Measurements from ENCODE around the gene UCP2. TPM values are rescaled to one million over a fixed set of nuclear protein-coding genes. Genes with fewer than 3 reads are reported as not detected.

Gene UCP2
- total and polyA plus RNA-seq, 7 experiments from 2014 or later: 365 to 1,411 (median 913) TPM

DNA sequence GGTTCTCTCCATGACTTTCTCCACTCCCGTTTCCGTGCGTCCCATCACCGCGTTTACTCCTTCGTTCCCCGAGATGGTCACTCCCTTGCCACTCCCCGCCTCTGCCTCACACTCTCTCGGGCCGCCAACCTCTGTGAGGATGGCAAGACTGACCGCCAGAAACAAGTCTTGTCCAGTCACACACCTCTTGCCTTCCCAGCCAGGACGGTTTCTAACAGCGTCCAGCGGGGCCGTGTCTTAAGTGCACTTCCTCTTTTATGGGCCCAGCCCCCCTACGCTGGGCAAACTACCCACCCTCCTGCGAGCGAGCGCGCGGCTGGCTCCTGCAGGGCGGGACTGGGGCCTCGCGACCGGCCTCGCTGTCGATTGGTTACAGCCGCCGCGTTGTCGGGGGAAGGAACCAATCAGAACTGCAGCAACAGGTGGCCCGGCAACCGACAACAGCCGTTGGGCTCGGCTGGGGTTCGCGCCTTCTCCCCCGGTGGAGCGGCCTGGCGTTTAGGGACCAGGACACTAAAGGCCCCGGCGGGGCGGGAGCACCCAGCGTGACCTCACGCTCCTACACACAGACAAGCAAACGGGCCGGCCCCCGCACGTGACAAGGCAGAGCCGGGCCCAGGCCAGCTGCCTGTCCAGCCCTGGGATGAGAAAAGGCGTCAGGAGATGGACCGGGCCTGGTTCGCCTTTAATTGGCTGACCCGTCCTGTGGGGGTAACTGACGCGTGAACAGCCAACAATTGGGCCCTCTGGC, 522 bp upstream of the UCP2 start:
- DNase-seq (peak; percentile 83 to 94 (median 92)), ATAC-seq (peak; percentile 86)
- peak overlapping the region; percentile 93 for H3K4me3 ChIP-seq (ENCODE audit: low read length)
- H3K4me1 Mint-ChIP-seq: peaks cover 29 to 55% (median 44%) of the 10 kb centered on the region in 7 donors
- no peaks in the 10 kb centered on the region for H3K27me3 ChIP-seq (ENCODE audit: control insufficient read depth in 2 of 2, insufficient read depth in 2 of 2, low read length in 2 of 2)
- peaks cover 0 to 2% (median 0%) of the 10 kb centered on the region in 11 donors for H3K9me3 Mint-ChIP-seq
- CTCF ChIA-PET: interaction anchor here (0.7 to 4.2 kb wide), 6 partner anchors 9 to 22 kb away, joined by 3 to 24 read pairs (median 10); no protein-coding TSS in a partner anchor
- peaks cover 9 to 35% (median 14%) of the 10 kb centered on the region in 3 experiments for H3K36me3 ChIP-seq (ENCODE audit: control insufficient read depth in 2 of 3, insufficient read depth in 3 of 3, low read length in 3 of 3)
- H3K9me3 ChIP-seq (ENCODE audit: control insufficient read depth in 2 of 3, low read length in 3 of 3): no peaks in the 10 kb centered on the region
- peak overlapping the region; percentile 98 to 100 (median 99) for H3K27ac Mint-ChIP-seq
- H3K27me3 Mint-ChIP-seq: no peaks in the 10 kb centered on the region
- POLR2A ChIA-PET: interaction anchor here (0.6 to 31.1 kb wide), 7 partner anchors 8 to 203 kb away, joined by 3 to 1403 read pairs (median 3); partner anchors contain the start of genes C2CD3, PPME1, UCP2 and UCP3
- peak overlapping the region; percentile 93 to 100 (median 99) for H3K4me3 Mint-ChIP-seq
- intact Hi-C loops (cut with micrococcal nuclease): loop anchor here (1.0 to 10.0 kb wide), 10 partner anchors 9 to 609 kb away; partner anchors contain the start of genes LIPT2 (in 2 of the 2), C2CD3 (in 1 of the 2), PGM2L1 (in 1 of the 2) and POLD3 (in 1 of the 2)
- H3K36me3 Mint-ChIP-seq: peaks cover 15 to 44% (median 34%) of the 10 kb centered on the region in 5 donors
- H3K4me1 ChIP-seq (ENCODE audit: control insufficient read depth in 2 of 2, insufficient read depth in 2 of 2, low read length in 2 of 2): peaks cover 26 to 31% of the 10 kb centered on the region in 2 donors
- peak overlapping the region; percentile 96 for H3K27ac ChIP-seq (ENCODE audit: low read depth, low read length)

DNA sequence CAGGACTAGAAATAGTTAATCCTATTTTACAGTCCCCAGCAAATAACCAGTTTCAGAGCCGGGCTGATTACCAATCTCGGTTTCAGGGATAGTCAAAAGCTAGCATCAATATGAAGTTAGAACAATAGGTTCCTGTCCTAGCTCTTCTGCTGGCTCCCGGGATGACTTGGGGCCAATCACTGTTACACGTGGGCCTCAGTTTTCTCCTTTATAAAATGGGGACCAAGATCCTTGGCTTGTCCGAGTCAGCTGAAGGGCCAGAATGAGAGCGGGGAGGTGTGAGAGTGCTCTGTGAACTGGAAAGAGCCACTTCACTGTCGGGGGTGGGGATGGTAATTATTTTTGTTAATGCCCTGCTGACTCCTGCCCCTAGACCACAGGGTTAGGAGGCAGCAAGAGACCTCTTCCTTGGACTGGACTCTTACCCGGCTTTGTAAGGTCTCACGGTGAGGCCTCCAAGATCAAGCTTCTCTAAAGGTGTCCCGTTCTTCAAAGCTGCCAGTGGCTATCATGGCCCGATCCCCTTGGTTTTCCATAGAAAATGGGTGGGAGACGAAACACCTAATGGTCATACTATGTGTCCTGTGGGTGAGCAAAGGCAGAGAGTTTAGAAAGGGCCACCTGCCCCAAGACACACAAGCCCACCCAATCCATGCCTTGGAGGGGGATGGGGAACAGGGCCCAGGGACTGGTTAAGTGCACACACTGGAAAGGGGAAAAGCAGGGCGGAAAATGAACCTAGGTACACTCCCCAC, 1.4 kb downstream of the UCP2 start:
- intact Hi-C loops (cut with micrococcal nuclease): loop anchor here (5.0 to 10.0 kb wide), 4 partner anchors 51 to 611 kb away; partner anchors contain the start of genes LIPT2 (in 2 of the 2) and POLD3 (in 1 of the 2)

DNA sequence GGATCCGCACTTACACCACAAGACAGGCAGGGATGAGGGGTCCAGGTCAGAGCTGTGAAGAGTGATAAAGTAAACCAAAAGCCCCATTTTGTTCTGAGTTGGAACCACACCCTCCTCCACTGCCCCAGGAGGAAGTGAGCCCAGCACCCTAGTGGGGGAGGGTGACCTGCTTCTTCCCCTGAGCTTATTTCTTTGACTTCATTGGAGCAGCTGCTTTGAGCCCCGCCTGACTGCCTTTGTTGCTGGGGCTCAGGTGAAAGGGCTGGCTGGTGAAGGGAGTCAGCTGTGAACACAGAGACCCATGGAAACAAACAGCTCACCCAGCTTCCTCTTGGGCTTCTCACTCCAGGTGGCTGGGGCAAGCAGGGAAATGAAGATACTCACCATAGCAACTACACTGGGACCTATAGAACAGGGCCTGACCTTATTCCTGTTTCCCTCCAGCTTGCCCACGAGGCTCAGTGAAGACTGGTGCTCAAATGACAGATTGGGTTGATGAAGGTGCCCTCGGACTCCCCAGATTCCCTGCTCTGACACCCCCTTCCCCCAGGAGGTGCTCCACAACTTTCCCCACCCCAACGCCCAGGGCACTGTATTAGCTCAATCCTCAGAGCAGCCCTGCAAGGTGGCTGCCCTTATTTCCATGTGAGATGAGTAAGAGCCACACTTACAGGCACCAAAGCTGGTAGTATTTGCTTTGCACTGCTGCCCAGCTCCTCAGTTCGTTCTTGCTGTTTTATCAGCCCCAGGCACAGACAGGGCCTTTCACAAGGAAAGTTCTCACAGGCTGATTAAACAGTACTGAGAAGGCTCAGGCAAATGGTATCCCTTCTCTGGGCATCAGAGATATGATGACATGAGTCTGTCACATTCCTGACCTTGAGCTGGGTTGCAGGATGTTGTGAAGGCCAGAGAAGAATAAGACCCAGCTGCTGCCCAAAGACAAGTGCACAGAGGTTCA, 2.4 kb downstream of the UCP2 start:
- H3K4me3 Mint-ChIP-seq: peak overlapping the region; percentile 93 to 100 (median 99)
- intact Hi-C loops (cut with micrococcal nuclease): loop anchor here (1.0 to 10.0 kb wide), 11 partner anchors 15 to 612 kb away; partner anchors contain the start of genes LIPT2 (in 2 of the 2), C2CD3 (in 1 of the 2), COA4 (in 1 of the 2) and PAAF1 (in 1 of the 2)
- H3K27me3 Mint-ChIP-seq: no peaks in the 10 kb centered on the region
- ATAC-seq (peak; percentile 64), DNase-seq (peak; percentile 55 to 94 (median 91))
- Histone ChIP-seq H3K27me3 (ENCODE audit: control insufficient read depth in 2 of 2, insufficient read depth in 2 of 2, low read length in 2 of 2) (no peaks in the 10 kb centered on the region), H3K4me1 (ENCODE audit: control insufficient read depth in 2 of 2, insufficient read depth in 2 of 2, low read length in 2 of 2) (peaks cover 50 to 52% of the 10 kb centered on the region in 2 donors), H3K36me3 (ENCODE audit: control insufficient read depth in 2 of 3, insufficient read depth in 3 of 3, low read length in 3 of 3) (peaks cover 28 to 63% (median 40%) of the 10 kb centered on the region in 3 experiments), H3K4me3 (ENCODE audit: low read length) (peak overlapping the region; percentile 93), H3K9me3 (ENCODE audit: control insufficient read depth in 2 of 3, low read length in 3 of 3) (no peaks in the 10 kb centered on the region), H3K27ac (ENCODE audit: low read depth, low read length) (peak overlapping the region; percentile 96)
- POLR2A ChIA-PET: interaction anchor here (0.6 to 31.1 kb wide), 16 partner anchors 5 to 1596 kb away, joined by 3 to 1403 read pairs (median 4); partner anchors contain the start of genes C2CD3, UCP2 and UCP3
- peak overlapping the region; percentile 98 to 100 (median 99) for H3K27ac Mint-ChIP-seq
- peaks cover 30 to 68% (median 56%) of the 10 kb centered on the region in 5 donors for H3K36me3 Mint-ChIP-seq
- peaks cover 50 to 78% (median 65%) of the 10 kb centered on the region in 7 donors for H3K4me1 Mint-ChIP-seq
- H3K9me3 Mint-ChIP-seq: peaks cover 0 to 3% (median 0%) of the 10 kb centered on the region in 11 donors
- CTCF ChIA-PET: interaction anchor here (0.9 to 4.6 kb wide), 17 partner anchors 9 to 110 kb away, joined by 3 to 24 read pairs (median 6); no protein-coding TSS in a partner anchor

More for the DNA sequence above, 1.4 kb downstream of the UCP2 start:
- Histone ChIP-seq H3K27ac (ENCODE audit: low read depth, low read length) (peak overlapping the region; percentile 96), H3K9me3 (ENCODE audit: control insufficient read depth in 2 of 3, low read length in 3 of 3) (no peaks in the 10 kb centered on the region), H3K36me3 (ENCODE audit: control insufficient read depth in 2 of 3, insufficient read depth in 3 of 3, low read length in 3 of 3) (peaks cover 28 to 54% (median 33%) of the 10 kb centered on the region in 3 experiments), H3K4me3 (ENCODE audit: low read length) (peak overlapping the region; percentile 93), H3K27me3 (ENCODE audit: control insufficient read depth in 2 of 2, insufficient read depth in 2 of 2, low read length in 2 of 2) (no peaks in the 10 kb centered on the region), H3K4me1 (ENCODE audit: control insufficient read depth in 2 of 2, insufficient read depth in 2 of 2, low read length in 2 of 2) (peaks cover 46 to 50% of the 10 kb centered on the region in 2 donors)
- DNase-seq (no peak), ATAC-seq (no peak)
- H3K4me3 Mint-ChIP-seq: peak overlapping the region; percentile 93 to 100 (median 99)
- H3K36me3 Mint-ChIP-seq: peaks cover 26 to 59% (median 49%) of the 10 kb centered on the region in 5 donors
- peak overlapping the region; percentile 98 to 100 (median 99) for H3K27ac Mint-ChIP-seq
- peaks cover 45 to 73% (median 59%) of the 10 kb centered on the region in 7 donors for H3K4me1 Mint-ChIP-seq
- CTCF ChIA-PET: interaction anchor here (1.1 to 4.6 kb wide), 12 partner anchors 10 to 109 kb away, joined by 3 to 24 read pairs (median 6); no protein-coding TSS in a partner anchor
- peaks cover 0 to 3% (median 0%) of the 10 kb centered on the region in 11 donors for H3K9me3 Mint-ChIP-seq
- no peaks in the 10 kb centered on the region for H3K27me3 Mint-ChIP-seq
- POLR2A ChIA-PET: interaction anchor here (0.7 to 31.1 kb wide), 7 partner anchors 6 to 71 kb away, joined by 3 to 1403 read pairs (median 12); partner anchors contain the start of genes UCP2 and UCP3

DNA sequence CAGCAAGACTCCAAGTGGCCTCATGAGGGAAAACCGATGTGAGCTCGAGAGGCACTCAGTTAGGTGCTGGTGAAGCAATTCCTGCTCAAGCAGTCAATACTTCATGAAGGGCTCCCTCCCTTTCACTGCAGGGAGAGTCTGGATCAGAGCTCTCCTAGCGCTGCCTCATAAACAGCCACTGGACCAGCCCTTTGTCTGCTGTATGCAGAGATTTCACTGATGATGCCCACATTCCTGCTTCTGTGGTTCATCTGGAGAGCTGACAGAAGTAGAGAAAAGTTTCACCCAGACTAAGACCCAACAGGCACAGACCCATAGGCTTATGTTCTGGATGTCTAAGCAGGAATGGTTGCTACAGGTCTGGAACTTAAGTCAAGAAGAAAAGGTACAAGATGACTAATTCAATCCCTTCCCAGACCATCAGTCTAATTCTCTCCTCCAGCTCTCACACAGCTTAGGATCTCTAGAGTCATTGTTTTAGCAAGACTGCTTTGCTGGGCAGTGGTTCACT, 4.0 kb downstream of the UCP2 start:
- Mint-ChIP-seq H3K36me3 (peaks cover 31 to 82% (median 69%) of the 10 kb centered on the region in 5 donors), H3K4me3 (peak overlapping the region; percentile 78 to 100 (median 98)), H3K27ac (peak overlapping the region; percentile 71 to 100 (median 99)), H3K9me3 (peaks cover 0 to 3% (median 0%) of the 10 kb centered on the region in 11 donors), H3K4me1 (peaks cover 60 to 84% (median 70%) of the 10 kb centered on the region in 7 donors), H3K27me3 (no peaks in the 10 kb centered on the region)
- Histone ChIP-seq H3K36me3 (ENCODE audit: control insufficient read depth in 2 of 3, insufficient read depth in 3 of 3, low read length in 3 of 3) (peaks cover 33 to 76% (median 40%) of the 10 kb centered on the region in 3 experiments), H3K9me3 (ENCODE audit: control insufficient read depth in 2 of 3, low read length in 3 of 3) (no peaks in the 10 kb centered on the region), H3K27ac (ENCODE audit: low read depth, low read length) (peak overlapping the region; percentile 96), H3K4me1 (ENCODE audit: control insufficient read depth in 2 of 2, insufficient read depth in 2 of 2, low read length in 2 of 2) (peaks cover 60 to 61% of the 10 kb centered on the region in 2 donors), H3K4me3 (ENCODE audit: low read length) (peak overlapping the region; percentile 93), H3K27me3 (ENCODE audit: control insufficient read depth in 2 of 2, insufficient read depth in 2 of 2, low read length in 2 of 2) (no peaks in the 10 kb centered on the region)
- DNase-seq (no peak), ATAC-seq (no peak)
- ChIA-PET POLR2A (interaction anchor here (1.0 to 31.1 kb wide), 6 partner anchors 3 to 515 kb away, joined by 3 to 1403 read pairs (median 120); partner anchors contain the start of genes LIPT2, UCP2 and UCP3), CTCF (interaction anchor here (1.9 to 4.6 kb wide), 3 partner anchors 14 to 55 kb away, joined by 4 to 21 read pairs (median 16); no protein-coding TSS in a partner anchor)
- intact Hi-C loops (cut with micrococcal nuclease): no loop called here

Measured in naive thymus-derived CD4-positive, alpha-beta T cell (primary cell).